ENCODE results near the gene RNF103.

RNF103 gene

DNA sequence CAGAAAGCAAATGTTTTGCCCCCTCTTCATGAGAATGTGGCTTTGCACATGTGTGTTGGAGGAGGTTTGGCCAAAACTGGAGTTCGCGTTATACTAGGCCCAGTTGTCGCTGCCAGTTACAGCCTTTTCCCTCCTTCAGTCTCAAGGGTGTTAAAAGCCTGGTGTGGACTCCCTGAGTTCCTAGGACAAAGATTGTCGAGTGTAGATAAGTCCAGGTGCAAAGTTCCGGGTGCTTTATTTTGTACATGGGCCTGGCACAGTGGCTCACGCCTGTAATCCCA is 542 bp upstream of the RNF103 start:
- TF ChIP-seq FOXM1 (IDR thresholded peaks at IDR 0.05; ENCODE audit: borderline replicate concordance, low read depth) (no peak), CEBPB (IDR thresholded peaks at IDR 0.05) (no peak), CREB1 (IDR thresholded peaks at IDR 0.05; ENCODE audit: low read depth) (no peak), EGR1 (IDR thresholded peaks at IDR 0.05) (no peak), TCF12 (IDR thresholded peaks at IDR 0.05; ENCODE audit: low read depth) (no peak), ZBTB7A (IDR thresholded peaks at IDR 0.05; ENCODE audit: low read depth) (no peak), YY1 (IDR thresholded peaks at IDR 0.05; ENCODE audit: low read depth) (no peak), RAD21 (IDR thresholded peaks at IDR 0.05; ENCODE audit: low read depth) (no peak), TEAD4 (IDR thresholded peaks at IDR 0.05) (no peak), EP300 (IDR thresholded peaks at IDR 0.05; ENCODE audit: borderline replicate concordance) (no peak), NFIC (IDR thresholded peaks at IDR 0.05) (no peak)
- TF ChIP-seq, protein P1, sequence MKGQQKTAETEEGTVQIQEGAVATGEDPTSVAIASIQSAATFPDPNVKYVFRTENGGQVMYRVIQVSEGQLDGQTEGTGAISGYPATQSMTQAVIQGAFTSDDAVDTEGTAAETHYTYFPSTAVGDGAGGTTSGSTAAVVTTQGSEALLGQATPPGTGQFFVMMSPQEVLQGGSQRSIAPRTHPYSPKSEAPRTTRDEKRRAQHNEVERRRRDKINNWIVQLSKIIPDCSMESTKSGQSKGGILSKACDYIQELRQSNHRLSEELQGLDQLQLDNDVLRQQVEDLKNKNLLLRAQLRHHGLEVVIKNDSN (IDR thresholded peaks at IDR 0.05), result no peak
- TF ChIP-seq, protein P2, sequence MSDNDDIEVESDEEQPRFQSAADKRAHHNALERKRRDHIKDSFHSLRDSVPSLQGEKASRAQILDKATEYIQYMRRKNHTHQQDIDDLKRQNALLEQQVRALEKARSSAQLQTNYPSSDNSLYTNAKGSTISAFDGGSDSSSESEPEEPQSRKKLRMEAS (IDR thresholded peaks at IDR 0.05), result no peak
- TF ChIP-seq, protein P3, sequence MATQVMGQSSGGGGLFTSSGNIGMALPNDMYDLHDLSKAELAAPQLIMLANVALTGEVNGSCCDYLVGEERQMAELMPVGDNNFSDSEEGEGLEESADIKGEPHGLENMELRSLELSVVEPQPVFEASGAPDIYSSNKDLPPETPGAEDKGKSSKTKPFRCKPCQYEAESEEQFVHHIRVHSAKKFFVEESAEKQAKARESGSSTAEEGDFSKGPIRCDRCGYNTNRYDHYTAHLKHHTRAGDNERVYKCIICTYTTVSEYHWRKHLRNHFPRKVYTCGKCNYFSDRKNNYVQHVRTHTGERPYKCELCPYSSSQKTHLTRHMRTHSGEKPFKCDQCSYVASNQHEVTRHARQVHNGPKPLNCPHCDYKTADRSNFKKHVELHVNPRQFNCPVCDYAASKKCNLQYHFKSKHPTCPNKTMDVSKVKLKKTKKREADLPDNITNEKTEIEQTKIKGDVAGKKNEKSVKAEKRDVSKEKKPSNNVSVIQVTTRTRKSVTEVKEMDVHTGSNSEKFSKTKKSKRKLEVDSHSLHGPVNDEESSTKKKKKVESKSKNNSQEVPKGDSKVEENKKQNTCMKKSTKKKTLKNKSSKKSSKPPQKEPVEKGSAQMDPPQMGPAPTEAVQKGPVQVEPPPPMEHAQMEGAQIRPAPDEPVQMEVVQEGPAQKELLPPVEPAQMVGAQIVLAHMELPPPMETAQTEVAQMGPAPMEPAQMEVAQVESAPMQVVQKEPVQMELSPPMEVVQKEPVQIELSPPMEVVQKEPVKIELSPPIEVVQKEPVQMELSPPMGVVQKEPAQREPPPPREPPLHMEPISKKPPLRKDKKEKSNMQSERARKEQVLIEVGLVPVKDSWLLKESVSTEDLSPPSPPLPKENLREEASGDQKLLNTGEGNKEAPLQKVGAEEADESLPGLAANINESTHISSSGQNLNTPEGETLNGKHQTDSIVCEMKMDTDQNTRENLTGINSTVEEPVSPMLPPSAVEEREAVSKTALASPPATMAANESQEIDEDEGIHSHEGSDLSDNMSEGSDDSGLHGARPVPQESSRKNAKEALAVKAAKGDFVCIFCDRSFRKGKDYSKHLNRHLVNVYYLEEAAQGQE (IDR thresholded peaks at IDR 0.05; ENCODE audit: low read depth), result no peak

DNA sequence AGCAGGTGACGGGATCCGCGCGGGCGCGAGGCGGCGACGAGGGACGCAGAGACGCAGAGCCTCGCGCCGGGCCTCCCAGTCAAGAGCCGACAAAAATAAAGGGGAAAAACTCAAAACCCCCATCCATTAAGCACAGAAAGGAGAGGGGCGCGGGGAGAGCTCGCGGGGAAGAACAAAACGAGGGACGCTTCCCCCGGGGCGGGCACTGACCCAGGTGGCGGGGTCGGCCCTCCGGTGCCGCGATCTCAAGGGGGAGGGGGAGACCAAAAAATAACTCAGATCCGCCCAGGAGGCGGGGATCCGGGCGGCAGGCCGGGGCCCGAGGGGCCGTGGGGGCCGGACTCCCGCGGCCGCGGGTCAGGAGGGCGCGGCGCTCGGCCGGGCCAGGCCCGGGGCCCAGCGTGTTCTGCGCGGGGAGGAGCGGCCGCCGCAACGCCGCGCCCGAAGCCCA is 597 bp downstream of the RNF103 start:
- TF ChIP-seq, protein P2 (IDR thresholded peaks at IDR 0.05), result peak; percentile 49; the same call in 1 of the 2 replicates
- TF ChIP-seq ZBTB7A (IDR thresholded peaks at IDR 0.05; ENCODE audit: low read depth), result no peak

DNA sequence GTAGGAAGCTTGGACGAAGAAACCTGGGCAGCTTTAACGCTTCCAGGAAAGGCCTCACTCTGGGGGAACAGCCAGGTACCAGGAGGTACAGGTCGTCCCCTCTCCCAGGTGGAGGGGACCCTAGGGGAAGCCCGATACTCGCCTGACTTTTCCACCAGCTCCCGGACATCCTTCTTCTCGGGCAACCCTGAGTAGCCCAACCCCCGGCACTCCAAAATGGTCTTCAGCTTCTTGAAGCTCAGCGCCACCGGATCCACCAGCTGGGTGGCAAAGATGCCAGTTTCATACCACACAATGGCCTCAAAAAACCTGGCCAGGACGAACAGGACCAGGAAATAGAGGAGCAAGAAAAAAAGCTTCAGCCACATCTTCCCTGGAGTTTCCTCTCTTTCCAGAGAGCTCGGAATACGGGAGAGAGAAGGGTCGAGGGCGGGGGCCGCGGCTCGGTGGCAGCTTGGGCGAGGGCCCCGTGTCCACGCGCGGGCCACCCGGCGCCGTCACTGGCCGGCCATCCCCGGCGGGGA is 1.1 kb downstream of the RNF103 start:
- TF ChIP-seq TCF12 (IDR thresholded peaks at IDR 0.05; ENCODE audit: low read depth) (no peak), ZBTB7A (IDR thresholded peaks at IDR 0.05; ENCODE audit: low read depth) (0 out of 2 replicates have a peak, but pooled peaks have one; percentile 61)
- TF ChIP-seq, protein P3 (IDR thresholded peaks at IDR 0.05; ENCODE audit: low read depth), result no peak

DNA sequence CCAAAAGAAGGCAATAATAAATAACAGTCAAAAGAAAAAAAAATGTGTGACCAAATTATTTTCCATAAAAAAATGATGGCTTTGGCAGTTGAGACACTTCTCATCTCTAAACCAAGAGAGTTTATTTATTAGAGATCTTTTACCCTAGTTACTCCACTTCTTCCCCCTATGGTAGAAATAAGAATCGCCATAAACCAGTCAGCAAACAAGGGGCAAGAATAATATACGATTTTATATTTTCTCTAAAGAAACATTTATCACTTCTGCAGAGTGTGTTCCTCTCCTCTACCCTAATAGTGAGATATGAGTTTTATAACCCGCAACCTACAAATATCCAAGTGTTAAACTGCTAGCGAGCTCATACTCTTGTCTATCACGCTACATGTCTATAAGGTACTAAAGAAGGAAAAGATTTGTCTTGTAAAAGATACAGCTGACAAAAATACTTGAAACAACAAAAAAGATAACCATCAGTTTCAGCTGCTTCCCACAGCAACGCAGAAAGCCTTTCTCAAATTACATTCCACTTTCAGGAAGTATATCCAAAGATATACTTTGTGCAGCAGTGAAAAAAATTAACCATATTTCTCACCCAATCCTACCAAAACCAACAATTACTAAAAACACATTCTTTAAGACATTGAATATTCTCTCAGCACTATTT is 2.3 kb downstream of the RNF103 start:
- TF ChIP-seq, protein P3 (IDR thresholded peaks at IDR 0.05; ENCODE audit: low read depth), result no peak
- TF ChIP-seq TEAD4 (IDR thresholded peaks at IDR 0.05), result no peak
- no peak for TF ChIP-seq EGR1 (IDR thresholded peaks at IDR 0.05)
- no peak for TF ChIP-seq NFIC (IDR thresholded peaks at IDR 0.05)
- TF ChIP-seq ZBTB7A (IDR thresholded peaks at IDR 0.05; ENCODE audit: low read depth), result no peak
- no peak for TF ChIP-seq CEBPB (IDR thresholded peaks at IDR 0.05)
- no peak for TF ChIP-seq TAF1 (IDR thresholded peaks at IDR 0.05; ENCODE audit: low read depth)
- no peak for TF ChIP-seq CREB1 (IDR thresholded peaks at IDR 0.05; ENCODE audit: low read depth)

DNA sequence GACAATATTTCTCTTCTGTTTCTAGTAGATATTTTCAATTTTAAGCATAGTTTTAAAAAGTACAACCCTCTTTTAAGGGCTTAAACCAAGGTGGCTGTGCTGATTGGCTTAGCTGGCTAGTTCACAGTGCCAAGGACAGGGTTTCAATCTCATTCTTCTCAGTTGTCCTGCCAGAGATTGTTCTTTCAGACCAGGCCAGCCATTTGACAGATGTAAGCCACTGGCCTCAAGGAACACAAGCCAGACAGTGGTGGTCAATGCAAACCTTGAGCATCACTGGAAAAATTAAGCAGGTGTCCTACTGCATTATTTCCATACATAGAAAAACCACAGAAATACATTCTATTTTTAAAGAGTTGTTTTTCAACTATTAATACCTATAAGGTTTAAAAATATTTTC is 5.9 kb downstream of the RNF103 start:
- no peak for TF ChIP-seq YY1 (IDR thresholded peaks at IDR 0.05; ENCODE audit: low read depth)
- TF ChIP-seq CREB1 (IDR thresholded peaks at IDR 0.05; ENCODE audit: low read depth), result no peak
- TF ChIP-seq TCF12 (IDR thresholded peaks at IDR 0.05; ENCODE audit: low read depth), result no peak
- no peak for TF ChIP-seq TAF1 (IDR thresholded peaks at IDR 0.05; ENCODE audit: low read depth)
- TF ChIP-seq EGR1 (IDR thresholded peaks at IDR 0.05), result no peak
- no peak for TF ChIP-seq NFIC (IDR thresholded peaks at IDR 0.05)
- TF ChIP-seq ZBTB7A (IDR thresholded peaks at IDR 0.05; ENCODE audit: low read depth), result no peak
- no peak for TF ChIP-seq RAD21 (IDR thresholded peaks at IDR 0.05; ENCODE audit: low read depth)
- no peak for TF ChIP-seq CEBPB (IDR thresholded peaks at IDR 0.05)
- no peak for TF ChIP-seq TEAD4 (IDR thresholded peaks at IDR 0.05)
- TF ChIP-seq FOXM1 (IDR thresholded peaks at IDR 0.05; ENCODE audit: borderline replicate concordance, low read depth), result no peak
- TF ChIP-seq EP300 (IDR thresholded peaks at IDR 0.05; ENCODE audit: borderline replicate concordance), result no peak
- TF ChIP-seq, protein P3 (IDR thresholded peaks at IDR 0.05; ENCODE audit: low read depth), result no peak
- TF ChIP-seq, protein P2 (IDR thresholded peaks at IDR 0.05), result no peak
- TF ChIP-seq, protein P1 (IDR thresholded peaks at IDR 0.05), result no peak
